Measurements from ENCODE around the gene C22orf15. TPM values are rescaled to one million over a fixed set of nuclear protein-coding genes. Genes with fewer than 3 reads are reported as not detected.

The C22orf15 gene
- total and polyA plus RNA-seq, 2 of the 8 experiments (the other 6 are each of a cell fraction or from before 2014, with no cell fraction given) = 4.2 to 4.9 TPM

- CTCF ChIA-PET (ENCODE audit: partially characterized antibody) = interaction anchor here (0.8 to 5.8 kb wide), 2 partner anchors 9 to 13 kb away, joined by 3 to 42 read pairs; partner anchors contain the start of gene SMARCB1
- FAIRE-seq (no peak), DNase-seq (ENCODE audit: low read depth in 1 of 2, low spot score in 2 of 2) (no peak)
- no peaks in the 10 kb centered on the region for H3K79me1 ChIP-seq (ENCODE audit: low read depth, low read length)
- H3K23me2 ChIP-seq (ENCODE audit: low read depth, low read length) = no peaks in the 10 kb centered on the region
- POLR2A ChIA-PET (ENCODE audit: partially characterized antibody) = interaction anchor here (1.7 to 3.9 kb wide), 2 partner anchors 11 to 14 kb away, joined by 3 to 21 read pairs; partner anchors contain the start of gene CHCHD10
- no peak overlapping the region for H3K4me2 ChIP-seq (ENCODE audit: insufficient read depth in 1 of 2, low read depth in 2 of 2, low read length in 2 of 2)
- H3K27me3 ChIP-seq (replicated peaks in 1 of 4; ENCODE audit: control insufficient read depth in 3 of 4, extremely low read depth in 1 of 4, insufficient read depth in 3 of 4, low read length in 3 of 4) = peaks cover 0 to 8% (median 2%) of the 10 kb centered on the region in 4 experiments; a peak in 4 of 7 replicates
- H3K36me3 ChIP-seq (ENCODE audit: control insufficient read depth in 2 of 4, insufficient read depth in 4 of 4, low read length in 3 of 4) = no peaks in the 10 kb centered on the region
- H3K9ac ChIP-seq (replicated peaks in 1 of 4; ENCODE audit: extremely low read depth in 1 of 4, low read depth in 3 of 4, low read length in 3 of 4) = no peak overlapping the region
- 0 out of 2 replicates have a peak overlapping the region, but pooled peaks have one; percentile 29 for H2BK15ac ChIP-seq (ENCODE audit: low read length)
- TF ChIP-seq TBP (IDR thresholded peaks at IDR 0.05; ENCODE audit: low read depth, low read length) (no peak), PHF8 (conservative IDR thresholded peaks at IDR 0.05; ENCODE audit: low read depth, low read length) (no peak), KDM4A (IDR thresholded peaks at IDR 0.05; ENCODE audit: low read depth, low read length, severe bottlenecking) (no peak), EGR1 (IDR thresholded peaks at IDR 0.05; ENCODE audit: borderline replicate concordance, low read depth, low read length) (no peak), YY1 (IDR thresholded peaks at IDR 0.05; ENCODE audit: low read depth, low read length) (no peak), CHD1 (IDR thresholded peaks at IDR 0.05; ENCODE audit: low read depth, low read length) (no peak), JUND (IDR thresholded peaks at IDR 0.05; ENCODE audit: low read length) (no peak), MAFK (IDR thresholded peaks at IDR 0.05; ENCODE audit: low read depth, low read length) (no peak)
- no peak overlapping the region for H4K5ac ChIP-seq (ENCODE audit: insufficient read length, low read depth, low read length)
- no peak overlapping the region for H3K56ac ChIP-seq (replicated peaks; ENCODE audit: insufficient read length, low read depth, low read length)
- peaks cover 0 to 6% (median 0%) of the 10 kb centered on the region in 4 experiments; a peak in 2 of 7 replicates for H3K4me1 ChIP-seq (replicated peaks in 1 of 4; ENCODE audit: control insufficient read depth in 3 of 4, insufficient read depth in 4 of 4, low read length in 3 of 4)
- no peak overlapping the region for H2BK5ac ChIP-seq (ENCODE audit: low read depth, low read length)
- H3K4ac ChIP-seq (replicated peaks; ENCODE audit: insufficient read length, low read depth, low read length) = no peak overlapping the region
- H3K4me3 ChIP-seq (ENCODE audit: extremely low read depth in 1 of 4, insufficient read depth in 2 of 4, low read depth in 3 of 4, low read length in 4 of 4) = no peak overlapping the region
- H2BK120ac ChIP-seq (replicated peaks; ENCODE audit: low read depth, low read length) = no peak overlapping the region
- no peak overlapping the region for H2AFZ ChIP-seq (ENCODE audit: low read length)
- H4K91ac ChIP-seq (replicated peaks; ENCODE audit: insufficient read length, low read length) = no peak overlapping the region
- no peaks in the 10 kb centered on the region for H3K79me2 ChIP-seq (ENCODE audit: control insufficient read depth in 1 of 2, insufficient read depth in 2 of 2, low read length in 2 of 2)
- no peak overlapping the region for H2BK20ac ChIP-seq (ENCODE audit: low read length)
- H3K27ac ChIP-seq (ENCODE audit: low read depth, low read length) = no peak overlapping the region
- no peak overlapping the region for H2BK12ac ChIP-seq (ENCODE audit: low read depth, low read length)
- WGBS, 2 experiments (ENCODE audit: extremely low coverage in 1 of 2, insufficient coverage in 1 of 2, insufficient read length in 1 of 2, insufficient replicate concordance in 2 of 2, low coverage in 1 of 2, low lambda C conversion rate in 2 of 2, missing lambda C conversion rate in 1 of 2) = 91% methylated on average over 16 of the region's 16 CpGs; no CpG with 5 or more reads in 1 of the 2 experiments
- no peak overlapping the region for H3K23ac ChIP-seq (ENCODE audit: insufficient read length)
- no peak overlapping the region for H3K18ac ChIP-seq (ENCODE audit: extremely low read depth, low read length)
- H4K8ac ChIP-seq (ENCODE audit: extremely low read depth, insufficient read depth, low read length) = no peak overlapping the region
- no peak overlapping the region for H3K14ac ChIP-seq (ENCODE audit: insufficient read length)
- H3K9me3 ChIP-seq (ENCODE audit: insufficient read depth in 2 of 2, low read depth in 1 of 2, low read length in 1 of 2) = no peaks in the 10 kb centered on the region
- peaks cover 2% of the 10 kb centered on the region in 2 experiments for H4K20me1 ChIP-seq (replicated peaks in 1 of 2; ENCODE audit: control insufficient read depth in 1 of 2, insufficient read depth in 2 of 2, low read length in 2 of 2)
- H2AK5ac ChIP-seq (ENCODE audit: low read depth, low read length) = no peak overlapping the region
These were observed 16.3 kb downstream of the C22orf15 start for GRCh38 chr22:23779083-23779482.

All from H1 (cell line).